GM21390 (cell line): Measurements from ENCODE around the gene INTS15.
"Not testable (repeated sequence)": the region's sequence is repeated elsewhere in the genome, so short reads cannot be mapped to it uniquely, and the experiment has no call there.

Source experiments
- ATAC-seq: cut with Tn5 transposase; IDR thresholded peaks from one replicate; pipeline ENCODE4 v1.9.1; 2021; ENCODE audit not compliant: unreplicated experiment

INTS15 gene

GRCh38 chr7:6576867-6577368 lies 12.9 kb upstream of the INTS15 start:
- ATAC-seq: not testable (repeated sequence)

DNA sequence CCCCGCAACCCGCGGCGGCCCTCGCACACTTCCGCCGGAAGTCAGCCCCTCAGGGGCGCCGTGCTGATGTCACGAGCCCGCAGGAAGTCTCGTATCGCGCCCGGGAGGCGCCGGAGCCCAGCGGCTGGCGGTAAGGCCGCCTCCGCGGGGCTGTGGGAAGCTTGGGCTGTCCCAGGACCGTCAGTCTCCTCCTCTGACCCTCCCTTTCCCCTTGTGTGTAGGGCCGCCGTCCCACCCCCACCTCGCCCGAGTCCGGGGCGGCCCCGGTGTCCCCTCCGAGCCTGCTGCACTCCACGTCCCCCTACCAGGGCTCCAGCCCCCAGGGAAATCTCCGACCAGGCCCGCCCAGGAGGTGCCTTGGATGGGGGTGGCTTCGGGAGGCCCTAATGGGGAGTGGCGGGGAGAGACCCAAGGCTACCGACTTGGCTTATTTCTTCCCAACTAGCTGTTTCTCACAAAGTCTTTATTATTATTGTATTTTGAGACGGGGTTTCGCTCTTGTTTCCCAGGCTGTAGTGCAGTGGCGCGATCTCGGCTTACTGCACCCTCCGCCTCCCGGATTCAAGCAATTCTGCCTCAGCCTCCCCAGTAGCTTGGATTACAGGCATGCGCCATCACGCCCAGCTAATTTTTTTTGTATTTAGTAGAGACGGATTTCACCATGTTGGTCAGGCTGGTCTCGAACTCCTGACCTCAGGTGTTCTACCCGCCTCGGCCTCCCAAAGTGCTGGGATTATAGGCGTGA lies 12.3 kb upstream of the INTS15 start, which contains the start of gene ZDHHC4:
TSS of gene ZDHHC4 (plus strand) at position 86 of the 745 bp plus-strand sequence. CDS start 3,108 bp downstream, outside the sequence.
- peak; percentile 96 for ATAC-seq

DNA sequence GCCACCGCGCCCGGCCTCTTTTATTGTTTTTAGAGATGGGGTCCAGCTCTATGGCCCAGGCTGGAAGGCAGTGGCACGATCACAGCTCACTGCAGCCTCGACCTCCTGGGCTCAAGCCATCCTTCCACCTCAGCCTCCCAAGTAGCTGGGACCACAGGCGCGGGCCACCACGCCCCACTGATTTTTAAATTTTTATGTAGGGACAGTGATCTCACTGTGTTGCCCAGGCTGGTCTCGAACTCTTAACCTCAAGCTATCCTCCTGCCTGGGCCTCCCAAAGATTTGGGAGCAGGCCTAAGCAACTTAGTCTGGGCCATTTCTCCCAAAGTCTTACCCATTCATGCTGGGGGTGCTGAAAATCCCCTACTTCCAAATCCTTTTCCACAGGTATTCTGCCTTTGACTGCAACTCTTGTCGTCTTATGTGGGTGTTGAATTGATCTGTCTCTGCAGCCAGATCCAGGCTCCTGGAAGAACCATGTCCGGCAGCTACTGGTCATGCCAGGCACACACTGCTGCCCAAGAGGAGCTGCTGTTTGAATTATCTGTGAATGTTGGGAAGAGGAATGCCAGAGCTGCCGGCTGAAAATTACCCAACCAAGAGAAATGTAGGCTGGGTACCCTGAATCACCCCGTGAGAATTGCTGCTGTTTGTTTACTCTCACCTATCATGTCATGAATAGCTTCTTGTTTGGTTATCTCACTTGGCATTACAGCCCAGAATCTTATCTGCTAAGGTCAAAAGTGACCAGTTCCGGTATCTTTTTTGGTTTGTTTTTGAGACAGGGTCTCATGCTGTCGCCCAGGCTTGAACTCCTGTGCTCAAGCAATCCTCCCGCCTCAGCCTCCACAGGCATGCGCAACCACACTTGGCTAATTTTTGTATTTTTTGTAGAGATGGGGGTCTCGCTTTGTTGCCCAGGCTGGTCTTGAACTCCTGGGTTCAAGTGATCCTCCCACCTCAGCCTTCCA lies 11.4 kb upstream of the INTS15 start:
- ATAC-seq: no peak

DNA sequence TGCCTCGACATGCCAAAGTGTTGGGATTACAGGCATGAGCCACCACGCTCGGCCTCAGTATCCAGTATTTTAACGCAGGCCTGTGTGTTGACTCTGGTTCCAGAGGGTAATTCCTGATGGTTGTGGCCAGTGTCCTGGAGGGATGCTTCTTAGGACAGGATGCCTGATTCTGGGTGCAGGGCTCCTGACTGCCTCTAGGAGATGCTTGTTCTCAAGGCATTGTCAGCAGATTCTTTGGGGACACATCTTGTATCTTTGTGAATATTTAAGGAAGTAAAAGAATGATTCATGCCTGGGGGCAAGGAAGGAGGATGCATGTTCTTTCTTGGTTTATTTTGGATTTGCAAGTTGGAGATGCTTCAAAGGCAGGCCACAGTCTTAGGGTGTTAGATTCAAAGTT lies 10.4 kb upstream of the INTS15 start:
- ATAC-seq: no peak

DNA sequence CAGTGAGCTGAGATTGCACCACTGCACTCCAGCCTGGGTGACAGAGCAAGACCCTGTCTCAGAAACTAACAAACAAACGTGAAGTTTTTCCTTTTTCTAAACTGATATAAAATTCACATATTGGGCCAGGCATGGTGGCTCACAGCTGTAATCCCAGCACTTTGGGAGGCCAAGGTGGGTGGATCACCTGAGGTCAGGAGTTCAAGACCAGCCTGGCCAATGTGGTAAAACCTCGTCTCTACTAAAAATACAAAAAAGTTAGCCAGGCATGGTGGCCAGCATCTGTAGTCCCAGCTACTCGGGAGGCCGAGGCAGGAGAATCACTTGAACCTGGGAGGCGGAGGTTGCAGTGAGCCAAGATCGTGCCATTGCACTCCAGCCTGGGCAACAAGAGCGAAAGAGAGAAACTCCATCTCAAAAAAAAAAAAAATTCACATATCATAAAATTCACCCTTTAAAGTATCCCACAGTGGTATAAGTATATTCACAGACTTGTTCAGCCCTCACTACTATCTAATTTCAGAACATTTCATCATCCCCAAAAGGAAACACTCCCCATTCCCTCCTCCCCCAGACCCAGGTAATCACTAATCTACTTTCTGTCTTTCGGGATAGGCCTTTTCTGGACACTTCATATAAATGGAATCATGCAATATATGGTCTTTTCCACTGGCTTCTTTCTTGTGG lies 3.9 kb upstream of the INTS15 start:
- not testable (repeated sequence) for ATAC-seq

DNA sequence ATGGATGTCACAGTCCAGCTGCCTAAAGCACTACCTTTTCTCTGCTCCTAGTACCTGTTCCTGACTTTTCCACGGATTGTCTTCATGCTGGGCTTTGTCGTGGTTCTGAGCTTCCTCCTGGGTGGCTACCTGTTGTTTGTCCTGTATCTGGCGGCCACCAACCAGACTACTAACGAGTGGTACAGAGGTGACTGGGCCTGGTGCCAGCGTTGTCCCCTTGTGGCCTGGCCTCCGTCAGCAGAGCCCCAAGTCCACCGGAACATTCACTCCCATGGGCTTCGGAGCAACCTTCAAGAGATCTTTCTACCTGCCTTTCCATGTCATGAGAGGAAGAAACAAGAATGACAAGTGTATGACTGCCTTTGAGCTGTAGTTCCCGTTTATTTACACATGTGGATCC lies 1.3 kb upstream of the INTS15 start:
- ATAC-seq: no peak

- ATAC-seq: no peak
Measured at GRCh38 chr7:6589151-6589828, 531 bp upstream of the INTS15 start.

DNA sequence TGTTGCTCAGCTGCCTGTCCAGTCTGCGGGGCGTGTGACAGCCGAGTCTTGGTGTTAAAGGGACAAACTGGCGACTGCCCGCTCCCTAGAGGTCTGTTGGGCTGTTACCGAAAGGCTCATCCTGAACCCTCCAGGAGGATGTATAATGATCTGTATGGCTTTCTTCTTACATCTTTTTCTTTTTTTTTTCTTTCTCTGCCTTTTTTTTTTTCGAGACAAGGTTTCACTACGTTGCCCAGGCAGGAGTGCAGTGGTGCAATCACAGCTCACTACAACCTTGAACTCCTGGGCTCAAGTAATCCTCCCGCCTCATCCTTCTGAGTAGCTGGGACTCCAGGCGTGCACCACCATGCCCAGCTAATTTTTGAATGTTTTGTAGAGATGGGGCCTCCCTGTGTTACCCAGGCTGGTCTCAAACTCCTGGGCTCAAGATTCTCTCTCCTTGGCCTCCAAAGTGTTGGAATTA lies 857 bp downstream of the INTS15 start:
- peak; percentile 23 for ATAC-seq

- no peak for ATAC-seq
Measured at GRCh38 chr7:6600093-6600492, 10.3 kb downstream of the INTS15 start.

- ATAC-seq: no peak
Measured at GRCh38 chr7:6604458-6604857, 14.6 kb downstream of the INTS15 start.

GRCh38 chr7:6606866-6607583 lies 17.2 kb downstream of the INTS15 start:
- ATAC-seq: no peak

DNA sequence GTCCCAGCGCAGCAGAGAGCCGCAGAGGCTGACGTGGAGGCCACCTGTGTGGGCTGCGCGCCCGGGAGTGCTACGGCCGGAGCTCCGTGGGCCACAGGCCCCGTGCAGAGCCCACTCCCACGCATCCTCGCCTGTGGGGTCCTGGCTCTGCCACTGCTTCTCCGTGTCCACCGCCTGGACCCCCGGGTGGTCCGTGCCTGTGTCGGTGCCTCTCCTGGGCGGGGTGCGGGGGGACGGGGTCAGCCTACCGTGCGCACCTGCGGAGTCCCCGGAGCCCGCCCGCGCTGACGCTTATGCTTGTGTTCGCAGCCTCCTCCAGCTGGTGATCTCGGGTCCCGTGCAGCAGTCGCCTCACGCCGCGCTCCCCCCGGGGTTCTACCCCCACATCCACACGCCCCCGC lies 17.8 kb downstream of the INTS15 start:
- no peak for ATAC-seq

DNA sequence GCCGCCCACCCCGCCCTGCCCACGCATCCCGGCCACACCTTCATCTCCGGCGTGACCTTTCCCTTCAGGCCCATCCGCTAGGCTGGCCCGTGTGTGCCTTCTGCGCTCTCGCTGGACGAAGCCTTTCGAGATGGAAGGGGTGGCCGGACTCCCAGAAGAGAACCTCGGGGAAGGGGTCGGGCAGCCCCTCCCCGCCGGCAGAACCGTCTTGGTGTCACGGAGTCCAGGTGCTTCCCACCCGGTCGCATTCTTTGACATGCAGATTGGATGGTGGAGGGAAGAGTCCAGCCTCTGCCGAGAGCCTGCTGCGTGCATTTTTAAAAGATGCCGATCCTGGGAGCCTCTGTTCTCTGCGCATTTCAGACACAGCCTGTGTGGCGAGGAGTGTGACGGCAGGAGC lies 18.3 kb downstream of the INTS15 start:
- ATAC-seq: no peak

DNA sequence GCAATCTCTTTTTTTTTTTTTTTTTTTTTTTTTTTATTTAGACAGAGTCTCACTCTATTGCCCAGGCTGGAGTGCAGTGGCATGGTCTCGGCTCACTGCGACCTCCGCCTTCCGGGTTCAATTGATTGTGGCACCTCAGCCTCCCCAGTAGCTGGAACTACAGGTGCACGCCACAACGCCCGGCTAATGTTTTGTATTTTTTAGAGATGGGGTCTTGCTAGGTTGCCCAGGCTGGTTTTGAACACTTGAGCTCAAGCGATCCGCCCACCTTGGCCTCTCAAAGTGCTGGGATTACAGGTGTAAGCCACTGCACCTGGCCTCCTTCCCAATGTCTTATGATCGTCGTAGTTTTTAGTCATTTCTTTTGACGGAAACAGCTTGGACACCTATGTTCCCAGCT lies 19.0 kb downstream of the INTS15 start:
- ATAC-seq: no peak

DNA sequence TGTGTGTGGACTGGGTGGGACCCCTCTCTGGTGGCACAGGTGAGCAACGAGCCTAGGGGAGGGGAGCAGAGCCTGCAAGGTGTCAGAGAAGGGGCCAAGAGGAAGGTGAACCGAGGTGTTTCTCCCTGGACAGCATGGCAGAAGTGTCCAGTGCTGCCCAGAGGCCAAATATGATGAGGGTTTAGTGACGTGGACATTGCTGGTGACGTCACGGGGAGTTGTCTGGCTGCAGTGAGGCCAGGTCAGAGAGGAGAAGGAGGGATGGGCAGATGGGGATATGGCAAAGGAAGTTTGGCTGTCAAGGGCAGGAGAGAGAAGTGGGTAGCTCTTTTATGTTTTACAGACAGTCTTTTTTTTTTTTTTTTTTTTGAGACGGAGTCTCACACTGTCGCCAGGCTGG lies 23.0 kb downstream of the INTS15 start:
- no peak for ATAC-seq

DNA sequence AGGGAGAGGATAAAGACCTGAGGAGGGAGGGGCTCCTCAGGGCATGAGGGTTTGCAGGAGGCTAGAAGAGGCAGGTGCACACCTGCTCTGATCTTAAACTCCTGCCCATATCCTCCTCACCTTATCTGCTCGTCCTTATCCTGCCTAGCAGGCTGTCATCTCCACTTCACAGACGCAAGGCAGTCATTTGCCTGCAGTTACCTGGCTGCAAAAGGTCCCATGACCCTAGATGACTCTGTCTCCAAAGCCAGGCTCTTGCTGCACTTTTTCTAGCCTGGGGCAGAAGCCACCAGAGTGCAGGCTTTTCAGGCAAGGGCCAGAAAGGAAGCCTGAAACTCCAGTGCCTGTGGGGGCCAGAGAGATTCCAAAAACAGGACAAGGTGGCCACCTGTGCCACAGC lies 23.9 kb downstream of the INTS15 start:
- no peak for ATAC-seq

DNA sequence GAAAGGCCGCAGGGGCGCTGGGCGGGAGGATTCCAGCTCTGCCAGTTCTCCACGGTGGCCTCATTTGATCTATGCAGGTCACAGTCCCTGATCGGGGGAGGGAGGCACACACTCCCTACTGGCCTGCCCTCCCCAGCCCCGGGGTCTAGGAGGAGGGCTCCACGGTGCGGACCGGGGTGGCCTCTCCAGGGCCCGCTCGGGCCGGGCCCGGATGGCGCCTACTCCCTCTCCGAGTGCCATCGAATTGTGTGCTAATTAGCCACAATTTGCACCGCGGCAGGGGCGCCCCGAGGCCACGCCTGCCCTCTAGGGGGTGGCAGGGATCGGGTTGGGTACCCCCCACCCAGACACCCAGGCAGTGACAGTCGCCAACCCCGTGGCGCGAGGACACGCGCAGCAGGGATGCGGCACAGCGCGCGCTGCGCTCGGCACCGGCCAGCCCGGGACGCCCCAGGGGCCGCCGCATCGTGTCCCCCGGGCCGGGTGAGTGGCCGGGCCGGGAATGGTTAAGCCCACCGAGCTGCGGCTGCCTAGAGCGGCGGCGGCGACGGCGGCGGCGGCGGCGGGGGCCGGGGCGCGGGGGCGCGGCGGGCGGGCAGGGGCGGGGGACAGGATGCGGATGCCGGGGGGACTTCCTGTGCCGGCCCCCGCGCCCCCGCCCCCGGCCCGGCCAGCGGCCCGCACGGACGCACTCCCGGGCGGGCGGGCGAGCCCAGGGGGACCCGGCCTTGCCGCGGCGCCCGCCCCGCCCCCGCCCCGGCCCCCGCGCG lies 25.3 kb downstream of the INTS15 start, which contains the start of gene ZNF853:
TSS of gene ZNF853 (plus strand) at position 658 of the 770 bp plus-strand sequence. CDS start 565 bp downstream, outside the sequence.
- ATAC-seq: no peak

DNA sequence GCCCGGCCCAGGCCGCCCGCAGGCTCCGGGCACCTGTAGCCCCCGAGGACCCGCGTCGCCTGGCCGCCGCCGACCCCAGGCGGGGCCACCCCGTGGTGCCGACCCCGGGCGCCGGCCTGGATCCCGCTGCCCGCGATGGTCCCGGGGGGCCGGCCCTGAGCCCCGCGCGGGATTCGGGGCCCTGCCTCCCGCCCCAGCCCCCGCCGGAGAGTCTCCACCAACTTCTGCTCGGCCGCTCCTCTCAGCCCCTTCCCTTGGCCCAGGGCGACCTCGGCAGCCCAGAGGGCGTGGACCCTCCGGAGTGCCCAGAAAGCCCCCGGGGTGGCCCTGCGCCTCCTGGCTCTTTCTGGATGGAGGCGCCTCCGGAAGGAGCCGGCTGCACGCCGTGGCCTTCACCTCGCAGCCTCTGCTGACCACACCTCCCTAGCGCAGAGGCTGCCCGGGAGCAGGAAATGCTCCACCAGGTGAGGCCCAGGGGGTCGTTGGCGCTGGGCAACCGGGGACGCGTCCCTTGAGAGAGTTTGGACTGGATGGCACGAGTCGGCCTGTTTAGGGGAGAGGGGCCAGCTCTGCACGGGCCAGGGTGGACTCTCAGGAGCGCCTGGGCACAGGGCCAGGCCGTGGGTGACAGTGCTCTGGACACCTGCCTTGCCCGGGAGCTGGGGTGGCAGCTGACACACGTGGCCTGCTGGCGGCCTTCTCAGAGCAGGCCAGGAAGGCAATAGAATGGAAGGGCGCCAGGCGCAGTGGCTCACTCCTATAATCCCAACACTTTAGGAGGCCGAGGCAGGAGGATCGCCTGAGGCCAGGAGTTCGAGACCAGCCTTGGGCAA lies 26.1 kb downstream of the INTS15 start:
- no peak for ATAC-seq
